Measurements from ENCODE around the gene RNASET2.

GRCh38 chr6:166936079-166936787, 20.1 kb downstream of the RNASET2 start:
- no peak for TF ChIP-seq CTCF (IDR thresholded peaks at IDR 0.05; ENCODE audit: low read depth, low read length, missing input control)
- TF ChIP-seq RAD21 (IDR thresholded peaks at IDR 0.05): no peak
- TF ChIP-seq SP1 (IDR thresholded peaks at IDR 0.05): no peak
- no peak for TF ChIP-seq FOXA1 (IDR thresholded peaks at IDR 0.05)
- TF ChIP-seq GABPA (IDR thresholded peaks at IDR 0.05 in 1 of 2, conservative IDR thresholded peaks at IDR 0.05 in 1 of 2): no peak
- TF ChIP-seq REST (IDR thresholded peaks at IDR 0.05): no peak
- TF ChIP-seq RXRA (IDR thresholded peaks at IDR 0.05): no peak
- no peak for TF ChIP-seq ATF3 (IDR thresholded peaks at IDR 0.05)
- no peak for TF ChIP-seq MAX (IDR thresholded peaks at IDR 0.05)
- TF ChIP-seq HNF4G (IDR thresholded peaks at IDR 0.05): no peak
- no peak for TF ChIP-seq JUND (IDR thresholded peaks at IDR 0.05)
- no peak for TF ChIP-seq YY1 (IDR thresholded peaks at IDR 0.05)

Data from liver (tissue), 3 donors.